GM11168 (cell line): ENCODE data around the gene PLEKHO1.

ENCODE experiments used
- in situ Hi-C: fragments of 300-500 bp; cut with MboI; formaldehyde crosslinking; loops from one replicate; pipeline ENCODE4 v1.12.0; 2022; ENCODE audit warnings: low sequenced_read_pairs; ENCODE audit not compliant: unreplicated experiment

PLEKHO1 gene

GRCh38 chr1:150146849-150147542 lies 2.7 kb upstream of the PLEKHO1 start:
- in situ Hi-C loops = no loop called here

- in situ Hi-C loops = no loop called here
Measured at GRCh38 chr1:150148837-150149270, 862 bp upstream of the PLEKHO1 start.

GRCh38 chr1:150150133-150151021 lies 661 bp downstream of the PLEKHO1 start:
- in situ Hi-C loops = no loop called here

GRCh38 chr1:150151291-150152181 lies 1.8 kb downstream of the PLEKHO1 start:
- in situ Hi-C loops = no loop called here

- in situ Hi-C loops = no loop called here
Measured at GRCh38 chr1:150152182-150152536, 2.4 kb downstream of the PLEKHO1 start.

GRCh38 chr1:150152772-150153456 lies 3.2 kb downstream of the PLEKHO1 start:
- in situ Hi-C loops = no loop called here

- in situ Hi-C loops = no loop called here
Measured at GRCh38 chr1:150154143-150154542, 4.4 kb downstream of the PLEKHO1 start.

GRCh38 chr1:150155413-150156071 lies 5.8 kb downstream of the PLEKHO1 start:
- in situ Hi-C loops = no loop called here

GRCh38 chr1:150156868-150157603 lies 7.3 kb downstream of the PLEKHO1 start:
- in situ Hi-C loops = no loop called here

- in situ Hi-C loops = no loop called here
Measured at GRCh38 chr1:150159550-150159949, 9.8 kb downstream of the PLEKHO1 start.

- in situ Hi-C loops = loop anchor here (10.0 kb wide), 1 partner anchor 86 kb away; no protein-coding TSS in a partner anchor
Measured at GRCh38 chr1:150160964-150161621, 11.4 kb downstream of the PLEKHO1 start.

GRCh38 chr1:150161747-150162581 lies 12.2 kb downstream of the PLEKHO1 start:
- in situ Hi-C loops = loop anchor here (10.0 kb wide), 1 partner anchor 87 kb away; no protein-coding TSS in a partner anchor

- in situ Hi-C loops = loop anchor here (10.0 kb wide), 1 partner anchor 88 kb away; no protein-coding TSS in a partner anchor
Measured at GRCh38 chr1:150162582-150162861, 12.8 kb downstream of the PLEKHO1 start.

- in situ Hi-C loops = loop anchor here (10.0 kb wide), 1 partner anchor 88 kb away; no protein-coding TSS in a partner anchor
Measured at GRCh38 chr1:150162862-150163706, 13.4 kb downstream of the PLEKHO1 start.

- in situ Hi-C loops = loop anchor here (10.0 kb wide), 1 partner anchor 89 kb away; no protein-coding TSS in a partner anchor
Measured at GRCh38 chr1:150164224-150164623, 14.5 kb downstream of the PLEKHO1 start.

GRCh38 chr1:150164779-150165178 lies 15.1 kb downstream of the PLEKHO1 start:
- in situ Hi-C loops = loop anchor here (10.0 kb wide), 1 partner anchor 90 kb away; no protein-coding TSS in a partner anchor
